Thyroid gland (tissue), 4 donors: ENCODE data around the gene CELF5.

Experiments used
- POLR2A ChIP-seq, 2 donors: fragments of 450-650 bp; IDR thresholded peaks; one replicate each; pipeline ENCODE4 v1.6.1; 2017; ENCODE audit warnings: antibody characterized with exemption in 2 of 2, mild to moderate bottlenecking in 2 of 2, moderate library complexity in 1 of 2
- TF ChIP-seq, protein P1 (sequence below), 6 experiments: fragments of 200-600 bp in 3 of 6; fragments of 450-650 bp in 3 of 6; sonication (generic) in 3 of 6; IDR thresholded peaks; one replicate each; pipeline ENCODE4 v1.5.1; 2016 to 2019; ENCODE audit warnings: antibody characterized with exemption in 6 of 6, mild to moderate bottlenecking in 2 of 6, inconsistent platforms in 1 of 6, moderate library complexity in 1 of 6

DNA sequence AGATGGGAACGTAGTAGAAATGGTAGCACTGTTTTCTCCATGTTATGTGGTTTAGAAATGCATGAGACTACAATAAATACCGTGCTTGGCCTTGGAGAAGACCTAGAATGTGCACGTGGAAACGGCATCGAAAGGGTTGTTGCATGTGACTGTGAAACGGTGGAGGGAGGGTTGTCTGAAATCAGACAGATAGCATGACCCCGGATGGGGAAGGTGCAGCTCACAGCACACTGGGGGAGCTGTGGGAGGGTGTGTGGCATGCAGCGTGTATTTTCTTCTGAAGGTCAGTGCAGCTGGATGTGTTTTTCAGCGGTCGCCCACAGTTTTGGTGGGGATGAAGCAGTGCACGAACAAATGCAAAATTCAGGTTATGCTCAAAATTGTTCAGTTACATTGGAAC lies 63.4 kb downstream of the CELF5 start:
- no peak for TF ChIP-seq POLR2A (IDR thresholded peaks at IDR 0.05)
- TF ChIP-seq, protein P1, sequence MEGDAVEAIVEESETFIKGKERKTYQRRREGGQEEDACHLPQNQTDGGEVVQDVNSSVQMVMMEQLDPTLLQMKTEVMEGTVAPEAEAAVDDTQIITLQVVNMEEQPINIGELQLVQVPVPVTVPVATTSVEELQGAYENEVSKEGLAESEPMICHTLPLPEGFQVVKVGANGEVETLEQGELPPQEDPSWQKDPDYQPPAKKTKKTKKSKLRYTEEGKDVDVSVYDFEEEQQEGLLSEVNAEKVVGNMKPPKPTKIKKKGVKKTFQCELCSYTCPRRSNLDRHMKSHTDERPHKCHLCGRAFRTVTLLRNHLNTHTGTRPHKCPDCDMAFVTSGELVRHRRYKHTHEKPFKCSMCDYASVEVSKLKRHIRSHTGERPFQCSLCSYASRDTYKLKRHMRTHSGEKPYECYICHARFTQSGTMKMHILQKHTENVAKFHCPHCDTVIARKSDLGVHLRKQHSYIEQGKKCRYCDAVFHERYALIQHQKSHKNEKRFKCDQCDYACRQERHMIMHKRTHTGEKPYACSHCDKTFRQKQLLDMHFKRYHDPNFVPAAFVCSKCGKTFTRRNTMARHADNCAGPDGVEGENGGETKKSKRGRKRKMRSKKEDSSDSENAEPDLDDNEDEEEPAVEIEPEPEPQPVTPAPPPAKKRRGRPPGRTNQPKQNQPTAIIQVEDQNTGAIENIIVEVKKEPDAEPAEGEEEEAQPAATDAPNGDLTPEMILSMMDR (IDR thresholded peaks at IDR 0.05): no peak
